Neuronal stem cell (in vitro differentiated cells): Measurements from ENCODE around the gene FSIP1.

Source experiments
- DNase-seq: peaks from one replicate; pipeline ENCODE4 v3.0.0-alpha.2; 2013; ENCODE audit warnings: low spot score
- H2AFZ ChIP-seq: one replicate; pipeline ENCODE4 v1.6.1; 2013; ENCODE audit warnings: mild to moderate bottlenecking, low read length, inconsistent platforms
- H2AK5ac ChIP-seq: 2 replicates; pipeline ENCODE4 v1.6.1; 2013; ENCODE audit warnings: low read depth, mild to moderate bottlenecking, inconsistent platforms, low read length, moderate library complexity, mixed read lengths
- H2BK120ac ChIP-seq: 2 replicates; pipeline ENCODE4 v1.6.1; 2013; ENCODE audit warnings: low read depth, mild to moderate bottlenecking, inconsistent platforms, low read length, moderate library complexity, mixed read lengths
- H2BK12ac ChIP-seq: one replicate; pipeline ENCODE4 v1.6.1; 2013; ENCODE audit warnings: low read length, inconsistent platforms
- H2BK15ac ChIP-seq: 2 replicates; pipeline ENCODE4 v1.6.1; 2013; ENCODE audit warnings: mild to moderate bottlenecking, low read length, inconsistent platforms, mixed read lengths
- H2BK5ac ChIP-seq: one replicate; pipeline ENCODE4 v1.6.1; 2013; ENCODE audit warnings: inconsistent platforms, mild to moderate bottlenecking, low read length, moderate library complexity
- H3K14ac ChIP-seq: one replicate; pipeline ENCODE4 v1.6.1; 2013; ENCODE audit warnings: low read length, inconsistent platforms
- H3K18ac ChIP-seq: 2 replicates; pipeline ENCODE4 v1.6.1; 2013; ENCODE audit warnings: low read length, inconsistent platforms
- H3K23ac ChIP-seq: 2 replicates; pipeline ENCODE4 v1.6.1; 2013; ENCODE audit warnings: low read depth, mild to moderate bottlenecking, mixed read lengths, low read length, inconsistent platforms; ENCODE audit not compliant: poor library complexity
- H3K27ac ChIP-seq: replicated peaks from 3 replicates; pipeline ENCODE4 v1.5.1; 2013; ENCODE audit warnings: low read length, inconsistent platforms
- H3K27me3 ChIP-seq, 3 experiments: 2 replicates each; pipeline ENCODE4 v1.6.1; 2013; ENCODE audit warnings: low read length in 3 of 3, mild to moderate bottlenecking in 2 of 3, inconsistent platforms in 1 of 3, low read depth in 1 of 3, mixed read lengths in 1 of 3, moderate library complexity in 1 of 3; ENCODE audit not compliant: control insufficient read depth in 3 of 3, insufficient read depth in 3 of 3
- H3K36me3 ChIP-seq, 2 donors: replicated peaks in 1 of 2; 2 replicates each; pipeline ENCODE4 v1.6.1; 2013; ENCODE audit warnings: low read length in 2 of 2; ENCODE audit not compliant: control insufficient read depth in 2 of 2, insufficient read depth in 2 of 2
- H3K4ac ChIP-seq: 2 replicates; pipeline ENCODE4 v1.6.1; 2013; ENCODE audit warnings: inconsistent platforms, mild to moderate bottlenecking, low read length, moderate library complexity
- H3K4me1 ChIP-seq, 2 donors: 1 replicate in 1 of 2; 2 replicates in 1 of 2; pipeline ENCODE4 v1.6.1; 2013; ENCODE audit warnings: low read length in 2 of 2, low read depth in 1 of 2; ENCODE audit not compliant: control insufficient read depth in 2 of 2, insufficient read depth in 1 of 2
- H3K4me2 ChIP-seq: one replicate; pipeline ENCODE4 v1.6.1; 2013; ENCODE audit warnings: mild to moderate bottlenecking, low read length, inconsistent platforms; ENCODE audit not compliant: insufficient read depth, poor library complexity, severe bottlenecking
- H3K4me3 ChIP-seq, 2 donors: 2 replicates each; pipeline ENCODE4 v1.5.1; 2013; ENCODE audit warnings: low read length in 2 of 2, mild to moderate bottlenecking in 2 of 2, inconsistent platforms in 1 of 2, moderate library complexity in 1 of 2
- H3K79me1 ChIP-seq: one replicate; pipeline ENCODE4 v1.6.1; 2013; ENCODE audit warnings: low read depth, mild to moderate bottlenecking, inconsistent platforms, low read length, moderate library complexity
- H3K9ac ChIP-seq: one replicate; pipeline ENCODE4 v1.6.1; 2013; ENCODE audit warnings: mild to moderate bottlenecking, low read depth, low read length, inconsistent platforms; ENCODE audit not compliant: poor library complexity
- H3K9me3 ChIP-seq, 2 donors: replicated peaks in 1 of 2; 2 replicates each; pipeline versions ENCODE3 to v1.6.1; 2013; ENCODE audit warnings: low read length in 2 of 2, mild to moderate bottlenecking in 2 of 2, inconsistent platforms in 1 of 2, low read depth in 1 of 2, mixed read lengths in 1 of 2, moderate library complexity in 1 of 2; ENCODE audit not compliant: control insufficient read depth in 2 of 2, insufficient read depth in 1 of 2
- H4K8ac ChIP-seq: one replicate; pipeline ENCODE4 v1.6.1; 2013; ENCODE audit warnings: low read depth, mild to moderate bottlenecking, inconsistent platforms, low read length, moderate library complexity
- H4K91ac ChIP-seq: one replicate; pipeline ENCODE4 v1.6.1; 2013; ENCODE audit warnings: low read length, low read depth, mild to moderate bottlenecking, inconsistent platforms; ENCODE audit not compliant: poor library complexity
- WGBS, 2 donors: extraction: QIAGEN DNeasy Blood & Tissue Kit; methylation state at CpG; one replicate each; pipeline ENCODE4 v1.1.7; 2013; ENCODE audit warnings: missing lambda C conversion rate in 2 of 2, mixed read lengths in 1 of 2; ENCODE audit not compliant: insufficient read length in 2 of 2, insufficient replicate concordance in 1 of 2; ENCODE audit errors: extremely low coverage in 2 of 2; 5-methylcytosine and 5-hydroxymethylcytosine counted together

Gene FSIP1

GRCh38 chr15:39804026-39804425 lies 21.4 kb upstream of the FSIP1 start:
- peaks cover 0 to 4% of the 10 kb centered on the region in 2 donors for H3K4me1 ChIP-seq
- H3K27ac ChIP-seq = no peak overlapping the region
- no peak for DNase-seq
- no peak overlapping the region for H2BK15ac ChIP-seq
- H3K4me3 ChIP-seq = no peak overlapping the region
- H3K23ac ChIP-seq = no peak overlapping the region
- WGBS, 2 donors = no CpG with 5 or more reads among the region's 2 CpGs
- no peak overlapping the region for H3K18ac ChIP-seq
- no peak overlapping the region for H4K91ac ChIP-seq
- no peaks in the 10 kb centered on the region for H3K79me1 ChIP-seq
- no peak overlapping the region for H2BK120ac ChIP-seq
- H3K9ac ChIP-seq = no peak overlapping the region
- H2BK12ac ChIP-seq = no peak overlapping the region
- no peak overlapping the region for H3K4me2 ChIP-seq
- peaks cover 0 to 11% (median 0%) of the 10 kb centered on the region in 3 experiments for H3K27me3 ChIP-seq
- peaks cover 0 to 7% of the 10 kb centered on the region in 2 donors for H3K36me3 ChIP-seq
- no peak overlapping the region for H2AK5ac ChIP-seq
- no peaks in the 10 kb centered on the region for H3K9me3 ChIP-seq
- no peak overlapping the region for H4K8ac ChIP-seq
- H3K14ac ChIP-seq = no peak overlapping the region
- H2AFZ ChIP-seq = no peak overlapping the region
- no peak overlapping the region for H2BK5ac ChIP-seq
- H3K4ac ChIP-seq = no peak overlapping the region

- no peaks in the 10 kb centered on the region for H3K79me1 ChIP-seq
- no peak overlapping the region for H3K14ac ChIP-seq
- H3K4ac ChIP-seq = no peak overlapping the region
- WGBS, 2 donors = no CpG with 5 or more reads among the region's 4 CpGs
- no peaks in the 10 kb centered on the region for H3K9me3 ChIP-seq
- no peak for DNase-seq
- H3K27ac ChIP-seq = no peak overlapping the region
- H2AFZ ChIP-seq = no peak overlapping the region
- peaks cover 0 to 4% of the 10 kb centered on the region in 2 donors for H3K4me1 ChIP-seq
- H3K27me3 ChIP-seq = peaks cover 0 to 6% (median 0%) of the 10 kb centered on the region in 3 experiments
- H2BK12ac ChIP-seq = no peak overlapping the region
- H2BK15ac ChIP-seq = no peak overlapping the region
- H3K36me3 ChIP-seq = peaks cover 0 to 7% of the 10 kb centered on the region in 2 donors
- no peak overlapping the region for H3K23ac ChIP-seq
- no peak overlapping the region for H4K8ac ChIP-seq
- H3K9ac ChIP-seq = no peak overlapping the region
- H2BK120ac ChIP-seq = no peak overlapping the region
- H3K4me3 ChIP-seq = no peak overlapping the region
- H3K18ac ChIP-seq = no peak overlapping the region
- H3K4me2 ChIP-seq = no peak overlapping the region
- H2BK5ac ChIP-seq = no peak overlapping the region
- no peak overlapping the region for H4K91ac ChIP-seq
- H2AK5ac ChIP-seq = no peak overlapping the region
Observed at GRCh38 chr15:39803016-39803415, 20.4 kb upstream of the FSIP1 start.

DNA sequence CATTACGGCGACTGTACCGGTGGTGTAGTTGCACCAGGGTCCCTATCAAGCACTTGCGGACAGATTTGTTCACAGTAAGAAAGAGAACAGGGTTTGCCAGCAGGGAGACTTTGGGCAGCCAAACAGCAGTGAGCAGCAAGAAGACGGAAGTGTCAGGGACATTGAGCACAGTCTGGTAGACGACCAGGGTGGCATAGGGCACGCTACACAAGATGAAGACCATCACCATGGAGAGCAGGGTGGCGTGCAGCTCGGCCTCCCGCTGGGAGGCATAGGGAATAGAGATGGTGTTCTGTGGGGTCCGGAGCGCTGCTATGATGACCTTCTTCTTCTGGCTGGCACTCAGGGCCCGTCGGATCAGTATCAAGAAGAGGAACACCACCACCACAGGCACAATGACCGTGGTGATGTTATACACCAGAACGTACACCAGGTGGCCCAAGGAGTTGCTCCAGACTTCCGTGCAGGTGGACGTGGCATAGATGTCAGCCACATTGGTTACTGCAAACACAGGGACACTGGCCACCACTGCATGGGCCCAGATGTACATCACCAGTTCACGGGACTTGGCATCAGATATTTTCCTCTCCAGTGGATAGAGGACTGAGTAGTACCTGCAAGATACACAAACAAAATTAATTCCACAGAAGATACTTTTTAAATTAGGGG lies 19.1 kb upstream of the FSIP1 start:
- no peak overlapping the region for H3K4ac ChIP-seq
- no peak for DNase-seq
- H3K4me1 ChIP-seq = peaks cover 0 to 2% of the 10 kb centered on the region in 2 donors
- H3K36me3 ChIP-seq = peaks cover 0 to 7% of the 10 kb centered on the region in 2 donors
- no peak overlapping the region for H2BK120ac ChIP-seq
- H3K79me1 ChIP-seq = no peaks in the 10 kb centered on the region
- no peak overlapping the region for H3K4me3 ChIP-seq
- no peak overlapping the region for H2BK12ac ChIP-seq
- H2AFZ ChIP-seq = no peak overlapping the region
- peak overlapping the region; percentile 16 for H2BK15ac ChIP-seq
- no peak overlapping the region for H3K14ac ChIP-seq
- no peak overlapping the region for H3K18ac ChIP-seq
- H4K91ac ChIP-seq = no peak overlapping the region
- H2BK5ac ChIP-seq = no peak overlapping the region
- H3K27me3 ChIP-seq = no peaks in the 10 kb centered on the region
- no peak overlapping the region for H4K8ac ChIP-seq
- H2AK5ac ChIP-seq = no peak overlapping the region
- no peak overlapping the region for H3K27ac ChIP-seq
- no peak overlapping the region for H3K9ac ChIP-seq
- H3K23ac ChIP-seq = no peak overlapping the region
- H3K4me2 ChIP-seq = no peak overlapping the region
- no CpG with 5 or more reads among the region's 19 CpGs for WGBS, 2 donors
- no peaks in the 10 kb centered on the region for H3K9me3 ChIP-seq

DNA sequence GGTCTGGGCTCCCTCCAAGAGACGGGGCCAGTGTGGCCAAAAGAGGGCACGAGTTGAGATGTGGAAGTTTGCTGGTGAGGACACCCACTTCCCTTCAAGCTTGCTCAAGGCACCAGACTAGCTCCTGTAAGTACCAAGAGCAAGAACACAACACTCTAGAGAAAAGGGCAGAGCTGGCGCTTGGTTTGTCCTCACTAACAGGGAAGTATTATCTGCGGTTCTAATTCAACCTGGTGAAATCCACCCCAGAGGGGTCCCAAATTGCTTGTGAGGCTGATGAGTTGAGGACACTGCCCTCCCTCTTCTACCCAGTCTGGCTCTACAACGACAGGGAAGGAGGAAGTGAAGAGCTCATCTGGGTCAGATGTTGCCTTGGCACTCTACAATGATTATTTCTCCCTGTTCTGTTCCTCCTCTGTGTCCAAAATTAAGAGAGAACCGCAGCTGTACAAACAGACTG lies 16.9 kb upstream of the FSIP1 start:
- no peak overlapping the region for H3K4ac ChIP-seq
- peaks cover 0 to 2% of the 10 kb centered on the region in 2 donors for H3K4me1 ChIP-seq
- H4K91ac ChIP-seq = no peak overlapping the region
- H3K9me3 ChIP-seq = no peaks in the 10 kb centered on the region
- no peak overlapping the region for H4K8ac ChIP-seq
- no CpG with 5 or more reads among the region's 6 CpGs for WGBS, 2 donors
- H3K27me3 ChIP-seq = no peaks in the 10 kb centered on the region
- H3K4me2 ChIP-seq = no peak overlapping the region
- no peak overlapping the region for H2BK120ac ChIP-seq
- no peak overlapping the region for H3K23ac ChIP-seq
- no peak overlapping the region for H2BK15ac ChIP-seq
- no peak overlapping the region for H3K14ac ChIP-seq
- H3K36me3 ChIP-seq = peaks cover 0 to 7% of the 10 kb centered on the region in 2 donors
- H3K27ac ChIP-seq = no peak overlapping the region
- H3K9ac ChIP-seq = no peak overlapping the region
- no peak overlapping the region for H2AFZ ChIP-seq
- H3K79me1 ChIP-seq = no peaks in the 10 kb centered on the region
- no peak overlapping the region for H3K4me3 ChIP-seq
- H2BK5ac ChIP-seq = no peak overlapping the region
- H2AK5ac ChIP-seq = no peak overlapping the region
- DNase-seq = no peak
- H2BK12ac ChIP-seq = no peak overlapping the region
- H3K18ac ChIP-seq = no peak overlapping the region
